CD4-positive, alpha-beta memory T cell (primary cell): ENCODE measurements around the gene EIF3F. TPM values are rescaled to one million over a fixed set of nuclear protein-coding genes. Genes with fewer than 3 reads are reported as not detected.

Experiments used
- CTCF ChIA-PET: fragments of 350-600 bp; sonication (Branson Sonifier 250); formaldehyde crosslinking; loops from one replicate; lab custom pipeline; 2021; ENCODE audit warnings: inconsistent platforms; ENCODE audit not compliant: partially characterized antibody; lab: Charles Lee
- POLR2A ChIA-PET: fragments of 350-600 bp; sonication (Branson Sonifier 250); formaldehyde crosslinking; loops from one replicate; lab custom pipeline; 2021; ENCODE audit not compliant: partially characterized antibody; lab: Charles Lee
- DNase-seq, 5 donors: peaks; one replicate each; pipeline versions ENCODE4 v3.0.0 to v3.0.0-alpha.2; 2020 to 2022; ENCODE audit warnings: mixed read lengths in 1 of 5
- H3K27ac ChIP-seq: one replicate; pipeline ENCODE4 v1.7.0; 2013; ENCODE audit warnings: low read depth, low read length
- H3K27me3 ChIP-seq: 2 replicates; pipeline ENCODE4 v1.7.0; 2013; ENCODE audit warnings: mild to moderate bottlenecking, low read length, moderate library complexity; ENCODE audit not compliant: insufficient read depth
- H3K36me3 ChIP-seq: 2 replicates; pipeline ENCODE4 v1.7.0; 2013; ENCODE audit warnings: mild to moderate bottlenecking, low read length, moderate library complexity; ENCODE audit not compliant: insufficient read depth
- H3K4me1 ChIP-seq: 2 replicates; pipeline ENCODE4 v1.7.0; 2013; ENCODE audit warnings: mild to moderate bottlenecking, low read length, moderate library complexity; ENCODE audit not compliant: insufficient read depth
- H3K4me3 ChIP-seq, 2 donors: one replicate each; pipeline ENCODE4 v1.7.0; 2013; ENCODE audit warnings: low read length in 2 of 2, mild to moderate bottlenecking in 1 of 2
- H3K9me3 ChIP-seq, 2 donors: one replicate each; pipeline ENCODE4 v1.7.0; 2013; ENCODE audit warnings: low read length in 2 of 2, control low read depth in 1 of 2; ENCODE audit not compliant: control insufficient read depth in 1 of 2
- H3K27ac Mint-ChIP-seq, 7 donors: one replicate each; pipeline ENCODE4 v1.8.0; 2020 to 2021; ENCODE audit warnings: mixed read lengths in 7 of 7, mild to moderate bottlenecking in 6 of 7, inconsistent platforms in 3 of 7, moderate library complexity in 3 of 7
- H3K27me3 Mint-ChIP-seq, 2 donors: one replicate each; pipeline ENCODE4 v1.8.0; 2020 to 2021; ENCODE audit warnings: mixed read lengths in 2 of 2
- H3K36me3 Mint-ChIP-seq, 2 donors: one replicate each; pipeline ENCODE4 v1.8.0; 2020 to 2021; ENCODE audit warnings: mixed read lengths in 2 of 2, inconsistent platforms in 1 of 2, mild to moderate bottlenecking in 1 of 2
- H3K4me1 Mint-ChIP-seq, 4 donors: one replicate each; pipeline ENCODE4 v1.8.0; 2020 to 2021; ENCODE audit warnings: mixed read lengths in 4 of 4, mild to moderate bottlenecking in 1 of 4
- H3K4me3 Mint-ChIP-seq, 8 donors: one replicate each; pipeline ENCODE4 v1.8.0; 2020 to 2021; ENCODE audit warnings: mixed read lengths in 8 of 8, mild to moderate bottlenecking in 7 of 8, moderate library complexity in 6 of 8, inconsistent platforms in 3 of 8
- H3K9me3 Mint-ChIP-seq, 8 donors: one replicate each; pipeline ENCODE4 v1.8.0; 2020 to 2021; ENCODE audit warnings: mixed read lengths in 8 of 8, mild to moderate bottlenecking in 5 of 8, inconsistent platforms in 3 of 8, moderate library complexity in 1 of 8
- intact Hi-C: fragments of 100-400 bp; cut with micrococcal nuclease; formaldehyde crosslinking; loops from one replicate; pipeline ENCODE4 v1.15.1; 2023
- polyA plus RNA-seq, 2 donors: library from polyadenylated mRNA; unstranded; fragments of 300-500 nt; fragmentation: Illumina TruSeq; gene quantifications; one replicate each; pipeline ENCODE4 v1.2.3, GENCODE V29; 2021
- total RNA-seq, 2 experiments: library from RNA; stranded (reverse); gene quantifications; one replicate each; pipeline ENCODE4 v1.2.3, GENCODE V29; 2021

Gene EIF3F
- total and polyA plus RNA-seq, 4 experiments from 2014 or later = 317 to 441 (median 360) TPM

- Histone ChIP-seq H3K9me3 (no peaks in the 10 kb centered on the region), H3K4me3 (no peak overlapping the region), H3K27ac (no peak overlapping the region), H3K27me3 (no peaks in the 10 kb centered on the region), H3K36me3 (no peaks in the 10 kb centered on the region), H3K4me1 (no peaks in the 10 kb centered on the region)
- peaks cover 0 to 4% of the 10 kb centered on the region in 2 donors for H3K27me3 Mint-ChIP-seq
- no peaks in the 10 kb centered on the region for H3K9me3 Mint-ChIP-seq
- intact Hi-C loops = loop anchor here (5.0 kb wide), 1 partner anchor 257 kb away; the partner anchor contains the start of gene LMO1
- ChIA-PET CTCF (interaction anchor here (1.2 to 10.3 kb wide), 12 partner anchors 12 to 103 kb away, joined by 3 to 230 read pairs (median 10); partner anchors contain the start of gene EIF3F), POLR2A (no interaction called here)
- DNase-seq = no peak
- peaks cover 0 to 1% of the 10 kb centered on the region in 2 donors for H3K36me3 Mint-ChIP-seq
- H3K27ac Mint-ChIP-seq = no peak overlapping the region
- no peaks in the 10 kb centered on the region for H3K4me1 Mint-ChIP-seq
- H3K4me3 Mint-ChIP-seq = no peak overlapping the region
Measured at GRCh38 chr11:8005556-8005955, 18.4 kb downstream of the EIF3F start.

- Histone ChIP-seq H3K27ac (no peak overlapping the region), H3K4me1 (no peaks in the 10 kb centered on the region), H3K27me3 (no peaks in the 10 kb centered on the region), H3K4me3 (no peak overlapping the region), H3K9me3 (no peaks in the 10 kb centered on the region), H3K36me3 (no peaks in the 10 kb centered on the region)
- Mint-ChIP-seq H3K4me1 (no peaks in the 10 kb centered on the region), H3K36me3 (no peaks in the 10 kb centered on the region), H3K27ac (peak overlapping the region in 2 of 7 donors; percentile 7 to 39), H3K9me3 (no peaks in the 10 kb centered on the region), H3K4me3 (no peak overlapping the region), H3K27me3 (peaks cover 0 to 4% of the 10 kb centered on the region in 2 donors)
- intact Hi-C loops = loop anchor here (1.0 to 5.0 kb wide), 3 partner anchors 64 to 256 kb away; partner anchors contain the start of gene LMO1
- ChIA-PET CTCF (interaction anchor here (0.7 to 10.3 kb wide), 21 partner anchors 11 to 122 kb away, joined by 3 to 230 read pairs (median 5); partner anchors contain the start of gene EIF3F), POLR2A (interaction anchor here (0.6 to 0.9 kb wide), 2 partner anchors 90 to 93 kb away, joined by 3 read pairs; no protein-coding TSS in a partner anchor)
- DNase-seq = peak; percentile 45 to 60 (median 50)
Measured at GRCh38 chr11:8006349-8006977, 19.3 kb downstream of the EIF3F start.

DNA sequence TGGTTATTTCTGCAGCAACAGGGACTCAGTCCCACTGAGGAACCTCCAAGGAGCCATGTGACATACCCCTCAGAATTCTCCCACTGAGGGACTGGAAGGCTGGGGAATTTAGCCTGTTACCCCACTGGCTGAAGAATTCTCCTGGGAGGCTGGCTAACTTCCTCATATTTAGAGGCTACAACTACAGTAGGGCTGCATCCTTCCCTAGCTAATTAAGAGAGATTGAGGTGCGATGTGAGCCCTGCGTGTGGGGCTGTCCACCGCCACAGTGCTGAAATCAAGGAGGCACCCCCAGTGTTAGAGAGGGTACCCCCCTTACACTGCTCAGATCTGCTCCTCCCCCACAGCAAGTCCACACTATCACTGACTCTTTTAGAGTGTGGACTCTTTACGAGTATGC lies 21.1 kb downstream of the EIF3F start:
- no peak for DNase-seq
- H3K9me3 Mint-ChIP-seq = no peaks in the 10 kb centered on the region
- no peak overlapping the region for H3K27ac Mint-ChIP-seq
- no peaks in the 10 kb centered on the region for H3K36me3 ChIP-seq
- H3K4me1 ChIP-seq = no peaks in the 10 kb centered on the region
- POLR2A ChIA-PET = no interaction called here
- no peak overlapping the region for H3K4me3 ChIP-seq
- no peak overlapping the region for H3K4me3 Mint-ChIP-seq
- H3K27me3 Mint-ChIP-seq = peaks cover 0 to 4% of the 10 kb centered on the region in 2 donors
- no peaks in the 10 kb centered on the region for H3K4me1 Mint-ChIP-seq
- CTCF ChIA-PET = interaction anchor here (0.8 to 10.3 kb wide), 9 partner anchors 9 to 92 kb away, joined by 3 to 230 read pairs (median 3); partner anchors contain the start of gene EIF3F
- no peaks in the 10 kb centered on the region for H3K27me3 ChIP-seq
- H3K27ac ChIP-seq = no peak overlapping the region
- intact Hi-C loops = loop anchor here (5.0 kb wide), 1 partner anchor 254 kb away; the partner anchor contains the start of gene LMO1
- no peaks in the 10 kb centered on the region for H3K36me3 Mint-ChIP-seq
- no peaks in the 10 kb centered on the region for H3K9me3 ChIP-seq

DNA sequence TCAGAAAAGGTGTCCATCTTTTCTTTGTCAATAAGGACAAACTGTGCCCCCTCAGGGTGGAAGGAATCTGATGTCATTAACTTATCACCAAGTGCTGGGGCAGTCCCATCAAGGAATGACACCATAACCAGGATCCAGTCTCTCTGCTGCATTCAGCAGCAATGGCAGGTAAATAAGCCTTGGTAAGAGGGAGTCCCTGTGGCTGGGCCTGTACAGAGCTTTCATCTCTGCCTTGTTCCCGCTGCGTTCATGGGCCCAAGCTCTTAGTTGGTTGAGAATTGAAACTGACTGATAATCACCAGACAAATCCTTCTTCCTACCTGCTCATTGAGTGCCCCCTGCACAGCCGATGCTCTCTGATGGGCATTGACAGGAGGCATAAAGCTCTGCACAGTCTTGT lies 22.7 kb downstream of the EIF3F start:
- Mint-ChIP-seq H3K4me1 (no peaks in the 10 kb centered on the region), H3K36me3 (no peaks in the 10 kb centered on the region), H3K27ac (no peak overlapping the region), H3K9me3 (no peaks in the 10 kb centered on the region), H3K27me3 (peaks cover 4 to 9% of the 10 kb centered on the region in 2 donors), H3K4me3 (no peak overlapping the region)
- Histone ChIP-seq H3K4me3 (no peak overlapping the region), H3K27me3 (no peaks in the 10 kb centered on the region), H3K27ac (no peak overlapping the region), H3K4me1 (no peaks in the 10 kb centered on the region), H3K36me3 (no peaks in the 10 kb centered on the region), H3K9me3 (no peaks in the 10 kb centered on the region)
- intact Hi-C loops = loop anchor here (5.0 to 10.0 kb wide), 2 partner anchors 252 to 675 kb away; partner anchors contain the start of genes LMO1, RPL27A and TRIM66
- no peak for DNase-seq
- POLR2A ChIA-PET = no interaction called here
- CTCF ChIA-PET = interaction anchor here (1.6 to 10.3 kb wide), 4 partner anchors 23 to 91 kb away, joined by 3 to 230 read pairs (median 6); partner anchors contain the start of gene EIF3F

DNA sequence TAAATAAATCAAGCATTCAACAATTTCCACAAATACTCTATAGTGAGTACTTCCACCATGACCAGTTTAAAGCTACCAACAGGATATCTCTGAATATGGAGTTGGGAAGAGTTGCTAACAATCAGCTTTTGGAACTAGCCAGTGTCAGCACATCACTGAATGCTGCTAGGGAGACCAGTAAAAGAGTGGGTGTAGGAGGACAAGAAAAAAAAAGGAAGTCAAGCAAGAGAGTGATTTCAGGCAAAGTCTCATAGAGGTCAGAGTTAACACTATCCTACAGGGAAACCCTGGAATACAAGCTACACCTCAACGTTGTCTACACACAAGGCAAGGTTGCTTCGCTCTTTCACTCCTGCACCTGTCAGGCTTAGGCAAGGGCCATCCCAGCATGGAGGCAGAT lies 24.2 kb downstream of the EIF3F start:
- no peaks in the 10 kb centered on the region for H3K36me3 ChIP-seq

DNA sequence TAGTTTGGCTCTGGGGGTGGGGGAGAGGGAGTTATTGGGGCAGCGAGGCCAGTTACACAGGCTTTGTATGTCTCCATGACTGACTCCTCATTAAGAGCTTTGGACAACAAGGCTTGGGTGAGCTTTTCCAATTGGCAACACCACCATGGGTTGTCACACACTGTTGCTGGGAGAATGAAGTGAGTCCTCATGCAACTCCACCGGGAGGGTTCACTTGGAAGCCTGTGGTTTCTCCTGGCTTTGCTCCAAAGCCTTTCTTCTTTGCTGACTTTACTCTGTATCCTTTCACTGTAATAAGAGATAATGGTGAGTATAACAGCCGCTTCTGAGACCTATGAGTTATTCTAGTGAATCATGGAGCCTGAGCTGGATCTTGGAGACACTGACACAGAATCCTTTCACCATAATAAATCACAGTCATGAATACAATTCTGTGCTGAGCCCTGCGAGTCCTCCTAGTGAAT lies 24.9 kb downstream of the EIF3F start:
- Histone ChIP-seq H3K27me3 (no peaks in the 10 kb centered on the region), H3K36me3 (no peaks in the 10 kb centered on the region), H3K9me3 (no peaks in the 10 kb centered on the region), H3K4me3 (no peak overlapping the region), H3K27ac (no peak overlapping the region), H3K4me1 (no peaks in the 10 kb centered on the region)
- intact Hi-C loops = loop anchor here (10.0 kb wide), 1 partner anchor 673 kb away; the partner anchor contains the start of genes RPL27A and TRIM66
- Mint-ChIP-seq H3K27me3 (peaks cover 13 to 14% of the 10 kb centered on the region in 2 donors), H3K4me3 (no peak overlapping the region), H3K4me1 (no peaks in the 10 kb centered on the region), H3K9me3 (no peaks in the 10 kb centered on the region), H3K36me3 (no peaks in the 10 kb centered on the region), H3K27ac (no peak overlapping the region)
- POLR2A ChIA-PET = no interaction called here
- DNase-seq = no peak
- CTCF ChIA-PET = interaction anchor here (1.3 to 10.3 kb wide), 2 partner anchors 23 to 89 kb away, joined by 3 to 230 read pairs; no protein-coding TSS in a partner anchor

More for the DNA sequence above, 24.2 kb downstream of the EIF3F start:
- peaks cover 9% of the 10 kb centered on the region in 2 donors for H3K27me3 Mint-ChIP-seq
- ChIA-PET POLR2A (no interaction called here), CTCF (interaction anchor here (0.9 to 10.3 kb wide), 6 partner anchors 9 to 89 kb away, joined by 3 to 230 read pairs (median 4); partner anchors contain the start of gene EIF3F)
- no peak overlapping the region for H3K4me3 Mint-ChIP-seq
- H3K36me3 Mint-ChIP-seq = no peaks in the 10 kb centered on the region
- Histone ChIP-seq H3K27ac (no peak overlapping the region), H3K4me3 (no peak overlapping the region), H3K27me3 (no peaks in the 10 kb centered on the region), H3K4me1 (no peaks in the 10 kb centered on the region), H3K9me3 (no peaks in the 10 kb centered on the region)
- intact Hi-C loops = loop anchor here (10.0 kb wide), 1 partner anchor 673 kb away; the partner anchor contains the start of genes RPL27A and TRIM66
- H3K27ac Mint-ChIP-seq = no peak overlapping the region
- no peaks in the 10 kb centered on the region for H3K9me3 Mint-ChIP-seq
- H3K4me1 Mint-ChIP-seq = no peaks in the 10 kb centered on the region
- no peak for DNase-seq

DNA sequence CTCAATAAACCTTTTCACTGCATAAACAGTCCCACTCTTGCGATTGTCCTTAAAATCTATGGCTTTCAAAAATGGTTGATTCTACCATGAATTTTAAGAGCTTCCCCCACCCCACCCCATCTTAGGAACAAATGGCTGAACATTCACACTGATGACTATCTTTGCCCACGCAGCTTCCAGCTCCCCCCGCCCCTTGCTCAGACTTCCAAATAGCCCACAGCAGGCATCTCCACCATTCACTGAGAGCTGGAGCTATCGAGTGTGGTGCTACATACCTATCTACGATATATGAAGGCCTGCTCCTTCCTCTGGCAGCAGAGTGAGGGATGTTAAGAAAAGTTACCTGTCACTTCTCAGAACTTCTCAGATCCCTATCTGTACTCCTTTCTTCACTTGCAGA lies 26.7 kb downstream of the EIF3F start:
- no peak for DNase-seq
- ChIA-PET POLR2A (no interaction called here), CTCF (interaction anchor here (3.3 to 3.7 kb wide), 2 partner anchors 20 to 27 kb away, joined by 15 to 16 read pairs; partner anchors contain the start of gene EIF3F)
- H3K27ac Mint-ChIP-seq = peak overlapping the region in 1 of 7 donors; percentile 61
- no peaks in the 10 kb centered on the region for H3K36me3 Mint-ChIP-seq
- Histone ChIP-seq H3K36me3 (no peaks in the 10 kb centered on the region), H3K4me1 (peaks cover 5% of the 10 kb centered on the region), H3K27ac (no peak overlapping the region), H3K27me3 (no peaks in the 10 kb centered on the region), H3K4me3 (no peak overlapping the region), H3K9me3 (no peaks in the 10 kb centered on the region)
- intact Hi-C loops = loop anchor here (10.0 kb wide), 1 partner anchor 671 kb away; the partner anchor contains the start of genes RPL27A and TRIM66
- peaks cover 15% of the 10 kb centered on the region in 2 donors for H3K27me3 Mint-ChIP-seq
- no peak overlapping the region for H3K4me3 Mint-ChIP-seq
- H3K9me3 Mint-ChIP-seq = no peaks in the 10 kb centered on the region
- H3K4me1 Mint-ChIP-seq = peaks cover 4 to 11% (median 6%) of the 10 kb centered on the region in 4 donors
